GM18505 (cell line): ENCODE data around the gene FLNB.

Source experiments
- ATAC-seq: cut with Tn5 transposase; IDR thresholded peaks from one replicate; pipeline ENCODE4 v1.9.1; 2021; ENCODE audit not compliant: unreplicated experiment
- POLR2A ChIP-seq: IDR thresholded peaks from 4 replicates; pipeline ENCODE4 v1.6.1; 2011; ENCODE audit warnings: borderline replicate concordance; ENCODE audit not compliant: insufficient read depth, insufficient read length; ENCODE audit errors: extremely low read depth

FLNB gene

GRCh38 chr3:58023531-58023930 lies 15.3 kb downstream of the FLNB start:
- TF ChIP-seq POLR2A: no peak
- ATAC-seq: no peak

DNA sequence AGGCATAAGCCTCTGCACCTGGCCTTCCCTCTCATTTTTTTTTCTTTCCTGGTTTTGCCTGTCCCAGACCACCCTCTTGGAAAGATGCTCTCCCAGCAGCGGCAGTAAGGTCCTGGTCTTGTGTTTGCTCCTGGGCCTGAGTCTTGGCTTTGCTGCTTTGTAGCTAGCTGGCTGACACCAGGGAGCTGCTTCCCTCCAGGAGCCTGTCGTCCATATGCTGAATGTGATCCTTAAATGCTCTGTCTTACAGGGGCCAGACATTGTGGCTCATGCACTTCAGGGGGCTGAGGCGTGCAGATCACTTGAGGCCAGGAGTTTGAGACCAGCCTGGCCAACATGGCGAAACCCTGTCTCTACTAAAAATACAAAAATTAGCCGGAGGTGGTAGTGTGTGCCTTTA lies 17.2 kb downstream of the FLNB start:
- no peak for TF ChIP-seq POLR2A
- ATAC-seq: no peak

DNA sequence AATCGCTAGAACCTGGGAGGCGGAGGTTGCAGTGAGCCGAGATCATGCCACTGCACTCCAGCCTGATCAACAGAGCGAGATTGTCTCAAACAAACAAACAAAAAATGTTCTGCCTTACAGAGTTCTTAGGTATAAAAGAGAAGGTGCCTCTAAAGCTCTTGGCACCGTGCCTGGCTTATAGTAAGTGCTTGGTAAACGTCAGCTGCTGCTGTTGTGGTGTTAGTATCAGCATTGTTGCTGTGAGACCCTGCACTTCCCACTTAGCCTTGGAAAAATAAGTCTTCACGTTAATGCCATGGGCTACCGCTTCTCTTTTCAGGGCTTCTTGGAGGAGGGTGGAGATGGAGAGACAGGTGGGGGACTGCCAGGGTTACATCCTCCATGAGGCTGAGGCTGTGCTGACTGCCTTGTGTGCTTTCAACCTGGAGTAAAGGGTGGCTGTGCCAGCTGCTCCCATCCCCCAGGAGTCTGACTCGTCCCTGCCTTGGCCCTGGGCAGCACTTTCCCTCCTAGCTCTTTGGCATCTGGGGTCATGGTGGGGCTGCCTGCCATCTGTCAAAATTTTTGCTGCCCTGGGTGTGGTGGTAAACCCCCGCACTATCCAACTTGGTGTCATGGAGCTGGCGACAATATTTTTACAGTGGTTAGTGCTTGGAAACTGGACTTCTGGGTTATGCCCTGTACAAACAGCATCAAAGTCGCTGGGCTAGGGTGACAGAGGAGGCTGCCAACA lies 17.8 kb downstream of the FLNB start:
- no peak for ATAC-seq
- TF ChIP-seq POLR2A: no peak

- no peak for ATAC-seq
- no peak for TF ChIP-seq POLR2A
These were observed 18.4 kb downstream of the FLNB start for GRCh38 chr3:58026598-58026997.

DNA sequence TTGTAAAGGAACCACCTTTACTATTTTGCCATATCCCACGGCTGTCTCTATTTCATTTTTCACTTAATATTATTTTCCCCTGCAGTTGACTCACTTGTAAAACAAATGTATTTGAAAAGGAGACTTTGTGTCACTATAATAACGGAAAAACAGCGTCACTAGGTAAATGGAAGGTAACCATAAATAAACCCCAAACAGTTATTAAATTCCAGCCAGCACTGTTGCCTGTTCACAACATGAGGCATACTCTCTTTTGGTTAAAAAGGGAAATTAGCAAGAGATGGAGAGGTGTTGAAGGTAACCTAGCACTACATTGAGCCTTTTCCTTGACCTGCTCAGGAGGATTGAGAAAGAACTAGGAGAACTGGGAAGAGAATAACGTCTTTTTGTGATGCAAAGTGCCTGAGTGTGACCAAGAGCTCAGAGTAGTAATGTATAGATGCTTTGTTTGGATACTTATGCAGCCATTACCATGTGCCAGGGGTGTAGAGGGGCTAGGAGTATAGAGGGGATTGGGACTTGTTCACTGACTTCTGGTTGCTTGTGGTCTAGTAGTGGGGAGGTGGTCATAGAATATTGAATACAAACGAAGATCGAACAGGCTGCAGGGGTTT lies 19.6 kb downstream of the FLNB start:
- ATAC-seq: no peak

GRCh38 chr3:58028902-58029301 lies 20.7 kb downstream of the FLNB start:
- ATAC-seq: no peak
- no peak for TF ChIP-seq POLR2A

More for the DNA sequence above, 19.6 kb downstream of the FLNB start:
- no peak for TF ChIP-seq POLR2A

DNA sequence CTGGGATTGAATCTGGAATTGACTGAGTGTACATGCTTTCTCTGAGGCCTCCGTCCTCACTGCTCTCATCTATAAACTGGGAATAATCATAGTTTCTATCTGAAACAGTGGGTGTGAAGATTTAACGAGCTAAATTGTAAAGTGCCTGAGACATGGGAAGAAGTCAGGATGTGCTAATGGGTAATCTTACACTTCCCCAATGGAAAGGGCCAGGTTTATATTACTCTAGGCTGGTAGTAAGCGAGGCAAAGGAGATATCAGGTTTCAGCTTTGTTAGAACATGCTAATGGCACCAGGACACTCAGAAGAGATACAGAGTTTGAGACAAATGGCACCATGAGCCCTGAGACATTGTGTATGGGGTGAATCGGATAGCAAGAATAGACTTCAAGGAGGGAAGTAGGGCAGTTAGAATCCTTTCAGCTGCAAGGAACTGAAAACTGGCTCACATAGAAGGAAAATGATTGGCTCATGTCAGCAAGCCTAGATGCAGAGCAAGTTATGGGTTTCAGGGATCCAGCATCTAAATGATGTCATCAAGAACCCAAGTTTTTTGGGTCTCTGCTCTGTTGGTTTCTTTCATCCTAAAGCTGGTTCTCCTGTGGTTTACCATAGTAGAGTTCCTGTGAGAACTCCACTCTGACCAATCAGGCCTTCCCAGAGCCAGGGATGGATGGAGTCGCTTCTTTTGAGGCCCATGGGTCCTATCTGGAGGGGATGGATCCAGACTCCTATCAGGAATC lies 21.8 kb downstream of the FLNB start:
- ATAC-seq: no peak
- TF ChIP-seq POLR2A: no peak

- no peak for TF ChIP-seq POLR2A
- ATAC-seq: no peak
These were observed 24.0 kb downstream of the FLNB start for GRCh38 chr3:58032186-58032585.

DNA sequence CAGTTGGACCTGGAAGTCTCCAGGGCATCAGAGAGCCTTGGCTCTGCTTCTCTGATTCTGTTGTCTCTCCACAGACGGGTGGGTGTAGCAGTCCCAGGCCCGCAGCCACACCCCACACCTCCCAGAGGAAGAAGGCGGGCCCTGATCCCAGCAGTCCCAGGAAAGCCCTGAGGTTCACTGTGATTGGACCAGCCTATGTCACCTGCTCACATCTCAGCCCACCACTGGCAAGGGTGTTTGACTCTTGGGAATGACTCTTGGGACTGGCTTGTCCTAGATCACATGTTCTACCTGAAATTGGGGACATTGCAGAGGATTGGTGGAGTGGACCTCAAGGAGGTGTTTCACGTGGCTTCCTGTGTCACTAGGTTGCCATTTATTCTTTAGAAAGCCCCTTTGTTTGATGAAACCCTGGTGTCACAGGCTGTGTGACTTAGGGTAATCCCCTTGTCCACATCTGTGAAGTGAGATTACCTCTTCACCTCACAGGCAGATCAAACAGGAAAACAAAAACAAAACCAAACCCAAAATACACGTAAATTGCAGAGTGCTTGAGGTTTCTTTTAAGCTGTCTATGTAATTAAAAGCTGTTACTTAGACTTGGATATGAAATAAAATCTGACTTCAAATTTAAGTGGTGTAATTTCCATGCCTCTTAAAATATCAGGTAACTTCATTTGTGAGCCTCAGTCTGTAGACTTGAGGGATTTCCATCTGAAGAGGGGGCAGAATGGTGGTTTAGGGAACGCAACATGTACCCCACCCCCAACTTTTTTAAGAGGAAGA lies 26.7 kb downstream of the FLNB start:
- ATAC-seq: peak; percentile 89
- TF ChIP-seq POLR2A: no peak

GRCh38 chr3:58035524-58036255 lies 27.5 kb downstream of the FLNB start:
- no peak for ATAC-seq
- TF ChIP-seq POLR2A: no peak

GRCh38 chr3:58036293-58037032 lies 28.2 kb downstream of the FLNB start:
- TF ChIP-seq POLR2A: no peak
- no peak for ATAC-seq
